Breast epithelium (tissue), 4 donors: Measurements from ENCODE around the gene GRPEL2. TPM values are rescaled to one million over a fixed set of nuclear protein-coding genes. Genes with fewer than 3 reads are reported as not detected.

Experiments
- DNase-seq, 2 donors: peaks; one replicate each; pipeline ENCODE4 v3.0.0-alpha.2; 2019; ENCODE audit warnings: low spot score in 2 of 2
- H3K27ac ChIP-seq, 2 donors: fragments of 200-600 bp; sonication (generic) in 1 of 2; one replicate each; pipeline ENCODE4 v1.5.1; 2016 to 2019; ENCODE audit warnings: mild to moderate bottlenecking in 1 of 2
- H3K27me3 ChIP-seq, 2 donors: fragments of 200-600 bp; sonication (generic) in 1 of 2; one replicate each; pipeline versions ENCODE4 v1.5.1 to v1.6.0; 2017 to 2019; ENCODE audit warnings: control low read depth in 1 of 2, mild to moderate bottlenecking in 1 of 2
- H3K36me3 ChIP-seq: fragments of 200-600 bp; one replicate; pipeline ENCODE4 v1.5.1; 2019
- H3K4me1 ChIP-seq, 2 donors: fragments of 200-600 bp; sonication (generic); one replicate each; pipeline ENCODE4 v1.5.1; 2016 to 2019; ENCODE audit warnings: control low read depth in 1 of 2
- H3K4me3 ChIP-seq, 3 donors: fragments of 200-600 bp; sonication (generic); 1 replicate in 2 of 3; 2 replicates in 1 of 3; pipeline ENCODE4 v1.5.1; 2016 to 2019; ENCODE audit warnings: mild to moderate bottlenecking in 3 of 3, moderate library complexity in 2 of 3
- H3K9me3 ChIP-seq, 2 donors: fragments of 200-600 bp; sonication (generic) in 1 of 2; one replicate each; pipeline ENCODE4 v1.5.1; 2016 to 2019; ENCODE audit warnings: control low read depth in 1 of 2
- CTCF ChIP-seq, 3 donors: fragments of 450-650 bp; IDR thresholded peaks; one replicate each; pipeline ENCODE4 v1.5.1; 2016 to 2017; ENCODE audit warnings: antibody characterized with exemption in 3 of 3, mild to moderate bottlenecking in 3 of 3, moderate library complexity in 3 of 3
- POLR2A ChIP-seq: fragments of 450-650 bp; IDR thresholded peaks from one replicate; pipeline ENCODE4 v1.6.1; 2016; ENCODE audit warnings: antibody characterized with exemption, mild to moderate bottlenecking, moderate library complexity
- POLR2AphosphoS5 ChIP-seq, 3 donors: sonication (generic); formaldehyde crosslinking; IDR thresholded peaks; one replicate each; pipeline ENCODE4 v1.6.1; 2017; ENCODE audit warnings: antibody characterized with exemption in 3 of 3
- intact Hi-C: fragments of 100-400 bp; cut with DNase I; formaldehyde crosslinking; loops from one replicate; pipeline ENCODE4 v1.15.1; 2023; ENCODE audit warnings: low total_unique reads
- total RNA-seq, 3 donors: library from RNA; depleted of rRNA; stranded (reverse); fragments of >200 nt; gene quantifications; one replicate each; pipeline ENCODE4 v1.1.0, GENCODE V29; 2016

The GRPEL2 gene
- total RNA-seq, 3 donors from 2014 or later, result 14.4 to 17.1 (median 16.5) TPM

GRCh38 chr5:149370878-149371277, 25.6 kb downstream of the GRPEL2 start:
- Histone ChIP-seq H3K27me3 (no peaks in the 10 kb centered on the region), H3K4me3 (no peak overlapping the region), H3K36me3 (no peaks in the 10 kb centered on the region), H3K27ac (peak overlapping the region in 1 of 2 donors; percentile 57), H3K9me3 (no peaks in the 10 kb centered on the region), H3K4me1 (no peaks in the 10 kb centered on the region)
- no peak for DNase-seq
- intact Hi-C loops, result loop anchor here (10.0 kb wide), 1 partner anchor 54 kb away; no protein-coding TSS in a partner anchor
- TF ChIP-seq CTCF (IDR thresholded peaks at IDR 0.05) (no peak), POLR2A (no peak), POLR2AphosphoS5 (IDR thresholded peaks at IDR 0.05) (no peak)

GRCh38 chr5:149371296-149371962, 26.1 kb downstream of the GRPEL2 start:
- DNase-seq, result no peak

GRCh38 chr5:149372076-149372795, 26.9 kb downstream of the GRPEL2 start:
- intact Hi-C loops, result loop anchor here (10.0 kb wide), 1 partner anchor 53 kb away; no protein-coding TSS in a partner anchor
- Histone ChIP-seq H3K36me3 (no peaks in the 10 kb centered on the region), H3K9me3 (no peaks in the 10 kb centered on the region), H3K27me3 (no peaks in the 10 kb centered on the region), H3K4me3 (no peak overlapping the region), H3K4me1 (no peaks in the 10 kb centered on the region), H3K27ac (peak overlapping the region; percentile 57 to 70)
- TF ChIP-seq CTCF (IDR thresholded peaks at IDR 0.05) (no peak), POLR2AphosphoS5 (IDR thresholded peaks at IDR 0.05) (no peak), POLR2A (no peak)
- DNase-seq, result no peak

More at GRCh38 chr5:149371296-149371962, 26.1 kb downstream of the GRPEL2 start:
- intact Hi-C loops, result loop anchor here (10.0 kb wide), 1 partner anchor 53 kb away; no protein-coding TSS in a partner anchor
- Histone ChIP-seq H3K9me3 (no peaks in the 10 kb centered on the region), H3K4me3 (no peak overlapping the region), H3K27ac (peak overlapping the region; percentile 57 to 70), H3K27me3 (no peaks in the 10 kb centered on the region), H3K36me3 (no peaks in the 10 kb centered on the region), H3K4me1 (no peaks in the 10 kb centered on the region)
- TF ChIP-seq CTCF (IDR thresholded peaks at IDR 0.05) (peak; percentile 33 to 57 (median 52)), POLR2A (no peak), POLR2AphosphoS5 (IDR thresholded peaks at IDR 0.05) (no peak)

GRCh38 chr5:149372932-149373331, 27.6 kb downstream of the GRPEL2 start:
- TF ChIP-seq POLR2A, result no peak
- no peak for TF ChIP-seq CTCF (IDR thresholded peaks at IDR 0.05)
- TF ChIP-seq POLR2AphosphoS5 (IDR thresholded peaks at IDR 0.05), result no peak
- Histone ChIP-seq H3K4me1 (no peaks in the 10 kb centered on the region), H3K36me3 (no peaks in the 10 kb centered on the region), H3K27me3 (no peaks in the 10 kb centered on the region), H3K27ac (peak overlapping the region in 1 of 2 donors; percentile 57), H3K4me3 (no peak overlapping the region), H3K9me3 (no peaks in the 10 kb centered on the region)
- no peak for DNase-seq
- intact Hi-C loops, result loop anchor here (10.0 kb wide), 1 partner anchor 52 kb away; no protein-coding TSS in a partner anchor

- Histone ChIP-seq H3K4me1 (no peaks in the 10 kb centered on the region), H3K9me3 (no peaks in the 10 kb centered on the region), H3K36me3 (no peaks in the 10 kb centered on the region), H3K27me3 (no peaks in the 10 kb centered on the region), H3K27ac (no peak overlapping the region), H3K4me3 (no peak overlapping the region)
- TF ChIP-seq POLR2A (no peak), POLR2AphosphoS5 (IDR thresholded peaks at IDR 0.05) (no peak), CTCF (IDR thresholded peaks at IDR 0.05) (no peak)
- no peak for DNase-seq
- intact Hi-C loops, result loop anchor here (10.0 kb wide), 1 partner anchor 50 kb away; no protein-coding TSS in a partner anchor
These were observed 29.0 kb downstream of the GRPEL2 start for GRCh38 chr5:149374303-149374702.
